Measurements from ENCODE around the gene ATG3. TPM values are rescaled to one million over a fixed set of nuclear protein-coding genes. Genes with fewer than 3 reads are reported as not detected.

The ATG3 gene
- polyA plus RNA-seq (2011; rRNA removed), result 29.6 and 51.4 TPM in 2 replicates
- 24.9 and 26.6 TPM in 2 replicates for polyA minus RNA-seq (2011; rRNA and poly(A)+ RNA removed)

DNA sequence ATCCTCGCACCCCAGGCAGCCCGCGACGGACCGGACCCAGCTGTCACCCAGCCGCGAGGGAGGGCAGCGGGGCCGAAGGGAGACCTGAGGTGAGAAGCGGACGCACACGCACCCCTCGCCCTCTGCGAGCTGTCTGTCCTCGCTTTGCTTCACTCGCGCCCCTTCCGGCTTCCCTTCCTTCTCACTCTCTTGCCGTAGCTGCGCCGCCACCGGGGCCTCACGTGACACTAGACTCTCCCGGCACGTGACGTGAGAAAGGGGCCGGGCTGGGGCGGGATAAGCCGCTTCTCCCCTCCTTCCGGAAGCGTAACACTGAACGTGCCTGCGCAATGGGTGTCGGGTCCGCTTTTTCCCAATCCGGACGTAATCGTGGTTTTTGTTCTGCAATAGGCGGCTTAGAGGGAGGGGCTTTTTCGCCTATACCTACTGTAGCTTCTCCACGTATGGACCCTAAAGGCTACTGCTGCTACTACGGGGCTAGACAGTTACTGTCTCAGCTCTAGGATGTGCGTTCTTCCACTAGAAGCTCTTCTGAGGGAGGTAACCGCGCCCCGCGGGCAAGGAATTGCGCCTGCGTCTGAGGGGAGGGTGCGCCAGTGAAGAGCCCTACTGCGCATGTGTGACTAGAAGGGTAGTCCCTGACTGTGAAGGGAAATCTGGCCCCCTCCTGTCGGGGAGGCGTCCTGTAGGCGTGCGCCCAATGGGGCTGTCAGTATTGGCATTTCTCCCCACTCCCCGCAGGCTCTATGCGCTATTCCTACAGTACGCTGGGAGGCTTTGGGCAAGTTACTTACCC is at the start of gene ATG3, which contains the start of gene SLC35A5:
TSS of gene ATG3 (minus strand) at position 229 of the 796 bp plus-strand sequence. CDS start 434 bp downstream, outside the sequence.
TSS of gene SLC35A5 (plus strand) at position 312 of the 796 bp plus-strand sequence. CDS start 1,359 bp downstream, outside the sequence.
- H3K4me3 ChIP-seq (ENCODE audit: low read depth, low read length), result peak within 1 kb of the TSS; percentile 80
- H3K36me3 ChIP-seq (ENCODE audit: control insufficient read depth, insufficient read depth, low read length), result no peaks in the 10 kb centered on the region
- DNase-seq (ENCODE audit: low read depth), result peak; percentile 89
- TF ChIP-seq, protein P1, sequence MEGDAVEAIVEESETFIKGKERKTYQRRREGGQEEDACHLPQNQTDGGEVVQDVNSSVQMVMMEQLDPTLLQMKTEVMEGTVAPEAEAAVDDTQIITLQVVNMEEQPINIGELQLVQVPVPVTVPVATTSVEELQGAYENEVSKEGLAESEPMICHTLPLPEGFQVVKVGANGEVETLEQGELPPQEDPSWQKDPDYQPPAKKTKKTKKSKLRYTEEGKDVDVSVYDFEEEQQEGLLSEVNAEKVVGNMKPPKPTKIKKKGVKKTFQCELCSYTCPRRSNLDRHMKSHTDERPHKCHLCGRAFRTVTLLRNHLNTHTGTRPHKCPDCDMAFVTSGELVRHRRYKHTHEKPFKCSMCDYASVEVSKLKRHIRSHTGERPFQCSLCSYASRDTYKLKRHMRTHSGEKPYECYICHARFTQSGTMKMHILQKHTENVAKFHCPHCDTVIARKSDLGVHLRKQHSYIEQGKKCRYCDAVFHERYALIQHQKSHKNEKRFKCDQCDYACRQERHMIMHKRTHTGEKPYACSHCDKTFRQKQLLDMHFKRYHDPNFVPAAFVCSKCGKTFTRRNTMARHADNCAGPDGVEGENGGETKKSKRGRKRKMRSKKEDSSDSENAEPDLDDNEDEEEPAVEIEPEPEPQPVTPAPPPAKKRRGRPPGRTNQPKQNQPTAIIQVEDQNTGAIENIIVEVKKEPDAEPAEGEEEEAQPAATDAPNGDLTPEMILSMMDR (IDR thresholded peaks at IDR 0.05; ENCODE audit: insufficient read depth, low read depth, low read length), result no peak; the same call in 1 of the 2 replicates
- H3K27me3 ChIP-seq (ENCODE audit: control insufficient read depth, insufficient read depth, low read length), result no peaks in the 10 kb centered on the region
- CTCF ChIA-PET, result interaction anchor here (0.5 to 1.3 kb wide), 3 partner anchors 11 to 654 kb away, joined by 3 to 4 read pairs (median 3); no protein-coding TSS in a partner anchor
- POLR2A ChIA-PET, result interaction anchor here (0.6 kb wide), 1 partner anchor 85 kb away, joined by 3 read pairs; no protein-coding TSS in a partner anchor

DNA sequence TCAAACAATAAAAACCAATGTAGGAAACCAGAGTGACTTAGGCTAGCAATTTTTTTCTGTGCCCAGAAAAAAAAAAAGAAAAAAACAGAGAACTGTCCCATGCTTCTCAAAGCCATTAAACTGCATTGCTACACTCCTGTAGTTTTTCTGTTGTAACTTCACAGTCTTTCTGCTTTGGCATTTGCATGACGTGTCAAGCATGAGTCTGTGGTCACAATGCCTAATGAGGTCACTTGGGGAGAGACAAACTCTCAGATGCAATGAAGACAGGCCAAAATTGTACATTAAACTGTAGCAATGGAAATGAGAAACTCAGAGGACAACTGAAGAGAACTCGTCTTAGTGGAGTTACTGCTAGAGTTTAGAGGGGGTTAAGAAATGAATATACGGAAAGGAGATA is 48.4 kb upstream of the ATG3 start:
- Histone ChIP-seq H3K36me3 (ENCODE audit: control insufficient read depth, insufficient read depth, low read length) (peaks cover 13% of the 10 kb centered on the region), H3K4me3 (ENCODE audit: low read depth, low read length) (no peak overlapping the region), H3K27me3 (ENCODE audit: control insufficient read depth, insufficient read depth, low read length) (no peaks in the 10 kb centered on the region)
- CTCF ChIA-PET, result no interaction called here
- POLR2A ChIA-PET, result no interaction called here
- DNase-seq (ENCODE audit: low read depth), result no peak
- TF ChIP-seq, protein P1 (IDR thresholded peaks at IDR 0.05; ENCODE audit: insufficient read depth, low read depth, low read length), result no peak

DNA sequence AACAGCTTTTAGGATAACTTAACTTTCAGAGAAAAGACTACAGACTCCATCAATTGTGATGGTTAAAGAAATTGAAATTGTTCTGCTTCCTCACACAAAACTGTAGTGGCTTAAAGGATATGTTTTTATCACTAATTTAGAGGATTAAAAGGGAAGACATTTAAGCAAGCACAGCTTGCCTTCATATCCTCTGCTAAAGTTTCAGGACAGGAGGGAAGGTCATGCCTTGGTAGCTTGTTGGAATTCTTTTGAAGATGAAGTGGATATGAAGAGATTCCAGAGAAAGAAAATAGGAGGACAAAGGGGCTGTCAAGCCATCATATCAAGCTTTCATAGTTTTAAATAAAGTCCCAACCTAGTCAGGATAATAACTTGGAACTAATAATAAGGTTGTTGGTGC is 46.1 kb upstream of the ATG3 start:
- Histone ChIP-seq H3K4me3 (ENCODE audit: low read depth, low read length) (no peak overlapping the region), H3K36me3 (ENCODE audit: control insufficient read depth, insufficient read depth, low read length) (peaks cover 13% of the 10 kb centered on the region), H3K27me3 (ENCODE audit: control insufficient read depth, insufficient read depth, low read length) (no peaks in the 10 kb centered on the region)
- DNase-seq (ENCODE audit: low read depth), result no peak
- TF ChIP-seq, protein P1 (IDR thresholded peaks at IDR 0.05; ENCODE audit: insufficient read depth, low read depth, low read length), result no peak
- ChIA-PET CTCF (interaction anchor here (1.0 to 1.1 kb wide), 3 partner anchors 9 to 28 kb away, joined by 3 read pairs; no protein-coding TSS in a partner anchor), POLR2A (no interaction called here)

DNA sequence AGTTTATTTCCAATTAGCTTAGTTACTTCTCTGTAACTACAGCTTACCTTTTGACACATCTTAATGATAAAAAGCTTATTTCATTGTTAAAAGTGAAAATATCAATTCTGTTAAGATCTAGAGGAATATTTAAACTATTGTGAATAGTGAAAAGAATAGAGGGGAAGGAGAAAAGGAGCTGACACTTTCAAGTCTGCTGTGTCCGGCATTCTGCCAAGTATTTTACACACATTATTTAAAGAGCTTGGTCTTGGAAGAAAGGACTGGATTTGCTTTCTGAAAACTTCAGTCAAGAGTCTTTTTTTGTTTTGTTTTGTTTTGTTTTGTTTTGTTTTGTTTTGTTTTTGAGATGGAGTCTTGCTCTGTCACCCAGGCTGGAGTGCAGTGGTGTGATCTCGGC is 44.3 kb upstream of the ATG3 start:
- peaks cover 6% of the 10 kb centered on the region for H3K36me3 ChIP-seq (ENCODE audit: control insufficient read depth, insufficient read depth, low read length)
- TF ChIP-seq, protein P1 (IDR thresholded peaks at IDR 0.05; ENCODE audit: insufficient read depth, low read depth, low read length), result no peak
- ChIA-PET CTCF (interaction anchor here (0.7 to 1.2 kb wide), 3 partner anchors 15 to 516 kb away, joined by 3 to 4 read pairs (median 4); no protein-coding TSS in a partner anchor), POLR2A (interaction anchor here (0.6 kb wide), 1 partner anchor 89 kb away, joined by 6 read pairs; no protein-coding TSS in a partner anchor)
- H3K27me3 ChIP-seq (ENCODE audit: control insufficient read depth, insufficient read depth, low read length), result no peaks in the 10 kb centered on the region
- no peak for DNase-seq (ENCODE audit: low read depth)
- H3K4me3 ChIP-seq (ENCODE audit: low read depth, low read length), result no peak overlapping the region

DNA sequence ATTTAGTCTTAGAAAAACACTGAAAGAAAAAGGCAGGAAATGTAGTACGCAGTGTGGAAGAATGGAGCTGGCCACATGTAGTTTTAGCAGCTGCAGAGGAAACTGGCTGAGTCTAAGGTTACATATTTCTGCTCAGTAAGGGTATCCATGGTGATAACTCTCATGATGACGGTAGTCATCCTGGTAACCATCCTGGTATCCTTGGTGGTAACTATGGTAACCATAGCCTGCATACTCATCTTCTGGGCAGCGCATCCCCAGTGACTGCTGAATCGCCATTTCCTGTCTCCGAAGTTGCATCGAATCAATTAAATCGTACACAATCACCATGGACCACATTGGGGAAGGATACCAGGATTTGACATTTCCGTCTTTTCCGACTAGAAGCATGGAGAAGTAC is 43.5 kb upstream of the ATG3 start:
- H3K36me3 ChIP-seq (ENCODE audit: control insufficient read depth, insufficient read depth, low read length), result peaks cover 6% of the 10 kb centered on the region
- no peaks in the 10 kb centered on the region for H3K27me3 ChIP-seq (ENCODE audit: control insufficient read depth, insufficient read depth, low read length)
- TF ChIP-seq, protein P1 (IDR thresholded peaks at IDR 0.05; ENCODE audit: insufficient read depth, low read depth, low read length), result no peak
- H3K4me3 ChIP-seq (ENCODE audit: low read depth, low read length), result no peak overlapping the region
- ChIA-PET POLR2A (no interaction called here), CTCF (interaction anchor here (1.6 kb wide), 1 partner anchor 15 kb away, joined by 3 read pairs; no protein-coding TSS in a partner anchor)
- DNase-seq (ENCODE audit: low read depth), result peak; percentile 55

All from BJ (cell line).